WTC11 (cell line): Measurements from ENCODE around the gene GPALPP1.

Source experiments
- CTCF ChIP-seq: fragments of 200-600 bp; IDR thresholded peaks from 2 replicates; pipeline ENCODE4 v1.8.0; 2022; ENCODE audit warnings: antibody characterized with exemption
- USF1 ChIP-seq: sonication (generic); formaldehyde crosslinking; IDR thresholded peaks from 2 replicates; pipeline ENCODE4 v1.8.0; 2022; ENCODE audit warnings: mild to moderate bottlenecking, missing genetic modification reagents

GRCh38 chr13:45064889-45065288 lies 75.6 kb downstream of the GPALPP1 start:
- TF ChIP-seq CTCF = no peak
- TF ChIP-seq USF1 (CRISPR knock-in tag) = no peak
